Astrocyte (in vitro differentiated cells and primary cell): Measurements from ENCODE around the gene PRDX4. TPM values are rescaled to one million over a fixed set of nuclear protein-coding genes. Genes with fewer than 3 reads are reported as not detected.
"Not testable (repeated sequence)": the region's sequence is repeated elsewhere in the genome, so short reads cannot be mapped to it uniquely, and the experiment has no call there.

Experiments
- DNase-seq: peaks from one replicate; pipeline ENCODE4 v3.0.0-alpha.2; 2010; ENCODE audit warnings: low read depth
- FAIRE-seq: peaks from 2 replicates; lab custom pipeline; 2011; peaks lifted over from hg19 to GRCh38; lab: Jason Lieb, UNC
- H2AFZ ChIP-seq: 2 replicates; pipeline ENCODE4 v1.6.0; 2012; ENCODE audit warnings: low read depth, low read length, inconsistent platforms
- H3K27ac ChIP-seq: 2 replicates; pipeline ENCODE4 v1.5.1; 2011; ENCODE audit warnings: low read depth, low read length, inconsistent platforms
- H3K27me3 ChIP-seq: 2 replicates; pipeline ENCODE4 v1.6.0; 2011; ENCODE audit warnings: low read length, inconsistent platforms; ENCODE audit not compliant: insufficient read depth
- H3K36me3 ChIP-seq: 2 replicates; pipeline ENCODE4 v1.5.1; 2011; ENCODE audit warnings: low read length, inconsistent platforms; ENCODE audit not compliant: insufficient read depth
- H3K4me1 ChIP-seq: 2 replicates; pipeline ENCODE4 v1.5.1; 2011; ENCODE audit warnings: low read length, inconsistent platforms; ENCODE audit not compliant: insufficient read depth
- H3K4me2 ChIP-seq: 2 replicates; pipeline ENCODE4 v1.6.0; 2012; ENCODE audit warnings: low read length, inconsistent platforms
- H3K4me3 ChIP-seq: 2 replicates; pipeline ENCODE4 v1.5.1; 2011; ENCODE audit warnings: low read depth, mild to moderate bottlenecking, low read length, inconsistent platforms; ENCODE audit not compliant: insufficient read depth
- H3K79me2 ChIP-seq: 2 replicates; pipeline ENCODE4 v1.6.0; 2012; ENCODE audit warnings: mild to moderate bottlenecking, low read length, inconsistent platforms; ENCODE audit not compliant: insufficient read depth
- H3K9ac ChIP-seq: 2 replicates; pipeline ENCODE4 v1.6.0; 2012; ENCODE audit warnings: mild to moderate bottlenecking, low read length, inconsistent platforms
- H3K9me3 ChIP-seq: 2 replicates; pipeline ENCODE4 v1.5.1; 2012; ENCODE audit warnings: low read depth, mild to moderate bottlenecking, low read length, inconsistent platforms; ENCODE audit not compliant: insufficient read depth
- H4K20me1 ChIP-seq: 2 replicates; pipeline ENCODE4 v1.6.0; 2012; ENCODE audit warnings: low read length, inconsistent platforms; ENCODE audit not compliant: insufficient read depth
- H3K27ac Mint-ChIP-seq: one replicate; pipeline ENCODE4 v1.8.0; 2021; ENCODE audit warnings: mild to moderate bottlenecking, mixed read lengths; ENCODE audit not compliant: unreplicated experiment
- H3K27me3 Mint-ChIP-seq: one replicate; pipeline ENCODE4 v1.8.0; 2021; ENCODE audit warnings: low read depth, mixed read lengths; ENCODE audit not compliant: unreplicated experiment
- H3K36me3 Mint-ChIP-seq: one replicate; pipeline ENCODE4 v1.8.0; 2021; ENCODE audit warnings: low read depth, mixed read lengths; ENCODE audit not compliant: unreplicated experiment
- H3K4me1 Mint-ChIP-seq: one replicate; pipeline ENCODE4 v1.8.0; 2021; ENCODE audit warnings: low read depth, mixed read lengths; ENCODE audit not compliant: unreplicated experiment
- H3K4me3 Mint-ChIP-seq: one replicate; pipeline ENCODE4 v1.8.0; 2021; ENCODE audit warnings: mild to moderate bottlenecking, moderate library complexity, mixed read lengths; ENCODE audit not compliant: unreplicated experiment
- H3K9me3 Mint-ChIP-seq: one replicate; pipeline ENCODE4 v1.8.0; 2021; ENCODE audit warnings: mild to moderate bottlenecking, mixed read lengths; ENCODE audit not compliant: unreplicated experiment
- EZH2 ChIP-seq: IDR thresholded peaks from 2 replicates; pipeline ENCODE4 v1.6.1; 2012; ENCODE audit warnings: mild to moderate bottlenecking, low read length, inconsistent platforms; ENCODE audit not compliant: insufficient read depth
- total RNA-seq: library from RNA; stranded (reverse); gene quantifications from 2 replicates; pipeline ENCODE4 v1.2.1, GENCODE V29; 2021
- TF ChIP-seq, protein P1 (sequence below): IDR thresholded peaks from 2 replicates; pipeline ENCODE4 v1.5.1; 2011; ENCODE audit warnings: low read depth, mild to moderate bottlenecking, inconsistent platforms, low read length, moderate library complexity; ENCODE audit not compliant: insufficient read depth

Gene PRDX4
- total RNA-seq, 1 donor from 2014 or later: 221 TPM

DNA sequence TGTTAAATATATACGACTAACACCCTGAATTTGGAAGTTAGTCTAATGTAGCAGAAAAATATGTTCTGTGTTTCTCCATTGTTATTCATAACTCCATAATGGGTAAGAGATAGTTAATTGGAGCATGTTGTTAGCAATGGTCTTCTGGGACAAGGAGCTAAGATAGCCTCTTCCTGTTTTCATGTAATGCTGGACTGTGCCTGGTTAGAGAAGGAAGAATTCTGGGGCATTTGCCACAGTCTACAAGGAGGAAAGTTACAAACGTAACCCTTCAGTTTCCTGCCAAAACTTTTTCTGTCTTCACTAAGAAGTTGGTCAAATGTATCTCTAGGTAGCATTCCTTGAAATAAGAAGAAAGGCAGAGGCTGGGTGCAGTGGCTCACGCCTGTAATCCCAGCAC lies 5.8 kb downstream of the PRDX4 start:
- no peak overlapping the region for H3K27ac ChIP-seq
- TF ChIP-seq, protein P1, sequence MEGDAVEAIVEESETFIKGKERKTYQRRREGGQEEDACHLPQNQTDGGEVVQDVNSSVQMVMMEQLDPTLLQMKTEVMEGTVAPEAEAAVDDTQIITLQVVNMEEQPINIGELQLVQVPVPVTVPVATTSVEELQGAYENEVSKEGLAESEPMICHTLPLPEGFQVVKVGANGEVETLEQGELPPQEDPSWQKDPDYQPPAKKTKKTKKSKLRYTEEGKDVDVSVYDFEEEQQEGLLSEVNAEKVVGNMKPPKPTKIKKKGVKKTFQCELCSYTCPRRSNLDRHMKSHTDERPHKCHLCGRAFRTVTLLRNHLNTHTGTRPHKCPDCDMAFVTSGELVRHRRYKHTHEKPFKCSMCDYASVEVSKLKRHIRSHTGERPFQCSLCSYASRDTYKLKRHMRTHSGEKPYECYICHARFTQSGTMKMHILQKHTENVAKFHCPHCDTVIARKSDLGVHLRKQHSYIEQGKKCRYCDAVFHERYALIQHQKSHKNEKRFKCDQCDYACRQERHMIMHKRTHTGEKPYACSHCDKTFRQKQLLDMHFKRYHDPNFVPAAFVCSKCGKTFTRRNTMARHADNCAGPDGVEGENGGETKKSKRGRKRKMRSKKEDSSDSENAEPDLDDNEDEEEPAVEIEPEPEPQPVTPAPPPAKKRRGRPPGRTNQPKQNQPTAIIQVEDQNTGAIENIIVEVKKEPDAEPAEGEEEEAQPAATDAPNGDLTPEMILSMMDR: no peak
- no peak for TF ChIP-seq EZH2
- Mint-ChIP-seq H3K9me3 (no peaks in the 10 kb centered on the region), H3K36me3 (no peaks in the 10 kb centered on the region), H3K4me3 (no peak overlapping the region), H3K4me1 (peaks cover 7% of the 10 kb centered on the region), H3K27me3 (no peaks in the 10 kb centered on the region), H3K27ac (no peak overlapping the region)
- no peak overlapping the region for H3K4me3 ChIP-seq
- no peaks in the 10 kb centered on the region for H4K20me1 ChIP-seq
- H3K4me2 ChIP-seq: no peak overlapping the region
- H3K36me3 ChIP-seq: peaks cover 12% of the 10 kb centered on the region
- H3K27me3 ChIP-seq: no peaks in the 10 kb centered on the region
- no peak overlapping the region for H3K9ac ChIP-seq
- peaks cover 19% of the 10 kb centered on the region for H3K79me2 ChIP-seq
- DNase-seq (no peak), FAIRE-seq (no peak)
- H3K4me1 ChIP-seq: peaks cover 3% of the 10 kb centered on the region
- H3K9me3 ChIP-seq: no peaks in the 10 kb centered on the region
- H2AFZ ChIP-seq: no peak overlapping the region

GRCh38 chrX:23676486-23676885 lies 9.2 kb downstream of the PRDX4 start:
- not testable (repeated sequence) for DNase-seq, H3K27ac ChIP-seq, H2AFZ ChIP-seq, H4K20me1 ChIP-seq, H3K9ac ChIP-seq, H3K4me1 ChIP-seq, H3K27me3 ChIP-seq, H3K9me3 Mint-ChIP-seq, H3K27me3 Mint-ChIP-seq, H3K4me3 ChIP-seq, H3K4me2 ChIP-seq, H3K36me3 Mint-ChIP-seq, H3K9me3 ChIP-seq, FAIRE-seq, H3K4me1 Mint-ChIP-seq, H3K27ac Mint-ChIP-seq, H3K79me2 ChIP-seq, H3K4me3 Mint-ChIP-seq
- H3K36me3 ChIP-seq: peaks cover 12% of the 10 kb centered on the region

DNA sequence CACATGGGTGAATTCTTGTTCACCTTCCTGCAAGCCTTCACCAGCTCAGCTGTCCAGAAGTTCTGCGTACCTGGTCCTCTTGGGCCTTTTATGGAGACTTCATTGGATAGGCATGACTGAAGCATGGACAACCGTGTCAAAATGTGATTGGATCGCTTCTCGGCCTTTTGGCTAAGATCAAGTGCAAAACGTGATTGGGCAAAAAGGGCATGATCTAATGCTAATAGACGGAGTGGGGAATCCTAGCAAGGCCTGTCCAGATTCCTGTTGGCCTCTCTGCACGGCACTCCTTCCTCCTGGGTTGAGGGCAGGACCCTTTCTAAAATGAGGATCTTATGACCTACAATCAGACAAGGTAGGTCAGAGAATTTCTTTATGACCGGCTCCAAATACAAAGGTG lies 24.9 kb downstream of the PRDX4 start:
- no peak for FAIRE-seq

More for the DNA sequence above, 24.9 kb downstream of the PRDX4 start:
- no peak for DNase-seq
- Histone ChIP-seq H3K4me2 (no peak overlapping the region), H3K36me3 (no peaks in the 10 kb centered on the region), H3K4me1 (no peaks in the 10 kb centered on the region), H3K4me3 (no peak overlapping the region), H3K9me3 (no peaks in the 10 kb centered on the region), H3K27ac (no peak overlapping the region), H4K20me1 (no peaks in the 10 kb centered on the region), H3K27me3 (no peaks in the 10 kb centered on the region), H3K9ac (no peak overlapping the region), H2AFZ (no peak overlapping the region), H3K79me2 (no peaks in the 10 kb centered on the region)
- TF ChIP-seq EZH2: no peak
- TF ChIP-seq, protein P1: no peak
- Mint-ChIP-seq H3K9me3 (no peaks in the 10 kb centered on the region), H3K4me3 (no peak overlapping the region), H3K27ac (no peak overlapping the region), H3K27me3 (no peaks in the 10 kb centered on the region), H3K4me1 (no peaks in the 10 kb centered on the region), H3K36me3 (no peaks in the 10 kb centered on the region)
